ENCODE results near the gene TRAPPC12.

- TF ChIP-seq CTCF (IDR thresholded peaks at IDR 0.05) (no peak), POLR2A (IDR thresholded peaks at IDR 0.05) (no peak), EP300 (IDR thresholded peaks at IDR 0.05) (peak; percentile 33 to 76)
Observed at GRCh38 chr2:3465844-3466481, 86.5 kb downstream of the TRAPPC12 start.

All from tibial nerve (tissue), 4 donors.